ENCODE measurements around the gene FAM20C. TPM values are rescaled to one million over a fixed set of nuclear protein-coding genes. Genes with fewer than 3 reads are reported as not detected.

Gene FAM20C
- total RNA-seq, 1 donor from 2014 or later, result 58.8 TPM

- intact Hi-C loops (cut with DNase I), result no loop called here
- no peaks in the 10 kb centered on the region for H3K27me3 ChIP-seq
- H3K27ac ChIP-seq, result no peak overlapping the region
- DNase-seq, result no peak
- no peaks in the 10 kb centered on the region for H3K9me3 ChIP-seq
- peak overlapping the region; percentile 73 for H3K4me3 ChIP-seq
- peaks cover 41% of the 10 kb centered on the region for H3K36me3 ChIP-seq
- ATAC-seq, result no peak
- no peak for TF ChIP-seq CTCF (IDR thresholded peaks at IDR 0.05)
- H3K4me1 ChIP-seq, result peaks cover 31% of the 10 kb centered on the region
These were observed 2.1 kb downstream of the FAM20C start for GRCh38 chr7:194252-195009.

- ATAC-seq, result no peak
- H3K27me3 ChIP-seq, result no peaks in the 10 kb centered on the region
- H3K36me3 ChIP-seq, result peaks cover 49% of the 10 kb centered on the region
- peak overlapping the region; percentile 73 for H3K4me3 ChIP-seq
- no peak overlapping the region for H3K27ac ChIP-seq
- intact Hi-C loops (cut with DNase I), result no loop called here
- no peak for TF ChIP-seq CTCF (IDR thresholded peaks at IDR 0.05)
- H3K4me1 ChIP-seq, result peaks cover 31% of the 10 kb centered on the region
- H3K9me3 ChIP-seq, result no peaks in the 10 kb centered on the region
- no peak for DNase-seq
These were observed 2.8 kb downstream of the FAM20C start for GRCh38 chr7:195010-195829.

GRCh38 chr7:195830-196128 is 3.4 kb downstream of the FAM20C start:
- H3K4me1 ChIP-seq, result peaks cover 30% of the 10 kb centered on the region
- ATAC-seq (no peak), DNase-seq (no peak)
- peaks cover 54% of the 10 kb centered on the region for H3K36me3 ChIP-seq
- no peaks in the 10 kb centered on the region for H3K9me3 ChIP-seq
- H3K27ac ChIP-seq, result no peak overlapping the region
- no peak overlapping the region for H3K4me3 ChIP-seq
- TF ChIP-seq CTCF (IDR thresholded peaks at IDR 0.05), result no peak
- intact Hi-C loops (cut with DNase I), result no loop called here
- H3K27me3 ChIP-seq, result no peaks in the 10 kb centered on the region

GRCh38 chr7:196283-196682 is 3.9 kb downstream of the FAM20C start:
- no peak overlapping the region for H3K4me3 ChIP-seq
- no peak for ATAC-seq

GRCh38 chr7:196778-197321 is 4.5 kb downstream of the FAM20C start:
- DNase-seq, result no peak
- Histone ChIP-seq H3K4me3 (no peak overlapping the region), H3K27me3 (no peaks in the 10 kb centered on the region), H3K4me1 (peaks cover 22% of the 10 kb centered on the region), H3K9me3 (no peaks in the 10 kb centered on the region), H3K36me3 (peaks cover 65% of the 10 kb centered on the region), H3K27ac (no peak overlapping the region)
- TF ChIP-seq CTCF (IDR thresholded peaks at IDR 0.05), result no peak
- no peak for ATAC-seq
- intact Hi-C loops (cut with DNase I), result no loop called here

More at GRCh38 chr7:196283-196682, 3.9 kb downstream of the FAM20C start:
- Histone ChIP-seq H3K27ac (no peak overlapping the region), H3K4me1 (peaks cover 25% of the 10 kb centered on the region), H3K9me3 (no peaks in the 10 kb centered on the region), H3K27me3 (no peaks in the 10 kb centered on the region), H3K36me3 (peaks cover 59% of the 10 kb centered on the region)
- DNase-seq, result no peak
- TF ChIP-seq CTCF (IDR thresholded peaks at IDR 0.05), result no peak
- intact Hi-C loops (cut with DNase I), result no loop called here
